A673 (cell line): ENCODE results near the gene ETS2.

Experiments
- CTCF ChIP-seq: fragments of 300-800, 200-600 bp; sonication (generic); conservative IDR thresholded peaks from 2 replicates; pipeline ENCODE4 v1.5.1; 2017; ENCODE audit warnings: low read depth, mild to moderate bottlenecking, antibody characterized with exemption, low read length, moderate library complexity, mixed read lengths
- EZH2 ChIP-seq: fragments of 200-600 bp; sonication (generic); IDR thresholded peaks from 2 replicates; pipeline ENCODE4 v1.6.1; 2017; ENCODE audit warnings: borderline replicate concordance, low read depth, mild to moderate bottlenecking, mixed read lengths, antibody characterized with exemption, low read length; ENCODE audit not compliant: poor library complexity, severe bottlenecking

DNA sequence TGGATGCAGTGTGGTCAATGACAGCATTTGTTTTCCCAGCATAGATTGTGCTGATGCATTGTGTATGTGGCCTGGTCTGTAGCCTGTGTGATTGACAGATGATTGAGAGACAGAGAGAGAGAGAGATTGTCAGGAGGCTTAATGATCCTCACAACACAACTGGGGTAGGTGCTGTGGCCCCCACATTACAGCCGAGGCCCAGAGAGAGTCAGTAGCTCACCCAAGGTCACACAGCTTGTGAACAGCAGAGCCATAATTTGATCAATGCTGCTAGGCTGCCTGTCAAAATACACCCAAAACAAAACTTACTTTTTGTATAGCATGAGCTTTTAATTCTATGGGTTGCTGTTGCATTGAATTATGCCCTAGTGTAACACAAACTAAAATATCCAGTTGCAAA, 20.2 kb upstream of the ETS2 start:
- TF ChIP-seq EZH2 (no peak), CTCF (no peak)
